ENCODE data around the gene SAV1.

SAV1 gene

GRCh38 chr14:50647753-50648152 lies 20.4 kb downstream of the SAV1 start:
- Histone ChIP-seq H3K9ac (ENCODE audit: low read depth, low read length) (no peak overlapping the region), H3K36me3 (ENCODE audit: insufficient read depth, low read length) (no peaks in the 10 kb centered on the region; the same call in 1 of the 2 replicates), H3K9me3 (ENCODE audit: insufficient read depth, low read length, severe bottlenecking) (no peaks in the 10 kb centered on the region), H2AFZ (ENCODE audit: low read depth, low read length) (no peak overlapping the region), H3K27me3 (ENCODE audit: insufficient read depth, low read length, poor library complexity) (no peaks in the 10 kb centered on the region), H3K4me3 (ENCODE audit: low read depth in 1 of 2, low read length in 2 of 2) (no peak overlapping the region), H3K79me2 (ENCODE audit: insufficient read depth, low read length) (peaks cover 3% of the 10 kb centered on the region; the same call in 1 of the 2 replicates), H3K27ac (ENCODE audit: low read length) (no peak overlapping the region), H4K20me1 (ENCODE audit: insufficient read depth, low read length) (no peaks in the 10 kb centered on the region), H3K4me2 (ENCODE audit: insufficient read depth, low read length) (no peak overlapping the region), H3K4me1 (ENCODE audit: insufficient read depth, low read length) (no peaks in the 10 kb centered on the region)
- DNase-seq (no peak), ATAC-seq (ENCODE audit: insufficient read depth, low read depth) (no peak)
- TF ChIP-seq, protein P1, sequence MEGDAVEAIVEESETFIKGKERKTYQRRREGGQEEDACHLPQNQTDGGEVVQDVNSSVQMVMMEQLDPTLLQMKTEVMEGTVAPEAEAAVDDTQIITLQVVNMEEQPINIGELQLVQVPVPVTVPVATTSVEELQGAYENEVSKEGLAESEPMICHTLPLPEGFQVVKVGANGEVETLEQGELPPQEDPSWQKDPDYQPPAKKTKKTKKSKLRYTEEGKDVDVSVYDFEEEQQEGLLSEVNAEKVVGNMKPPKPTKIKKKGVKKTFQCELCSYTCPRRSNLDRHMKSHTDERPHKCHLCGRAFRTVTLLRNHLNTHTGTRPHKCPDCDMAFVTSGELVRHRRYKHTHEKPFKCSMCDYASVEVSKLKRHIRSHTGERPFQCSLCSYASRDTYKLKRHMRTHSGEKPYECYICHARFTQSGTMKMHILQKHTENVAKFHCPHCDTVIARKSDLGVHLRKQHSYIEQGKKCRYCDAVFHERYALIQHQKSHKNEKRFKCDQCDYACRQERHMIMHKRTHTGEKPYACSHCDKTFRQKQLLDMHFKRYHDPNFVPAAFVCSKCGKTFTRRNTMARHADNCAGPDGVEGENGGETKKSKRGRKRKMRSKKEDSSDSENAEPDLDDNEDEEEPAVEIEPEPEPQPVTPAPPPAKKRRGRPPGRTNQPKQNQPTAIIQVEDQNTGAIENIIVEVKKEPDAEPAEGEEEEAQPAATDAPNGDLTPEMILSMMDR (IDR thresholded peaks at IDR 0.05; ENCODE audit: borderline replicate concordance, extremely low read depth, low read length, poor library complexity, severe bottlenecking) = no peak
- no peak for TF ChIP-seq EZH2 (IDR thresholded peaks at IDR 0.05; ENCODE audit: borderline replicate concordance, low read depth, low read length, severe bottlenecking)

GRCh38 chr14:50647282-50647681 lies 20.8 kb downstream of the SAV1 start:
- H3K4me1 ChIP-seq (ENCODE audit: insufficient read depth, low read length) = no peaks in the 10 kb centered on the region
- no peaks in the 10 kb centered on the region for H3K27me3 ChIP-seq (ENCODE audit: insufficient read depth, low read length, poor library complexity)
- DNase-seq (no peak), ATAC-seq (ENCODE audit: insufficient read depth, low read depth) (no peak)
- no peaks in the 10 kb centered on the region for H4K20me1 ChIP-seq (ENCODE audit: insufficient read depth, low read length)
- H2AFZ ChIP-seq (ENCODE audit: low read depth, low read length) = no peak overlapping the region
- no peak overlapping the region for H3K4me3 ChIP-seq (ENCODE audit: low read depth in 1 of 2, low read length in 2 of 2)
- H3K4me2 ChIP-seq (ENCODE audit: insufficient read depth, low read length) = no peak overlapping the region
- peaks cover 3% of the 10 kb centered on the region; the same call in 1 of the 2 replicates for H3K79me2 ChIP-seq (ENCODE audit: insufficient read depth, low read length)
- H3K27ac ChIP-seq (ENCODE audit: low read length) = no peak overlapping the region
- H3K36me3 ChIP-seq (ENCODE audit: insufficient read depth, low read length) = no peaks in the 10 kb centered on the region; the same call in 1 of the 2 replicates
- H3K9ac ChIP-seq (ENCODE audit: low read depth, low read length) = no peak overlapping the region
- no peaks in the 10 kb centered on the region for H3K9me3 ChIP-seq (ENCODE audit: insufficient read depth, low read length, severe bottlenecking)
- no peak for TF ChIP-seq EZH2 (IDR thresholded peaks at IDR 0.05; ENCODE audit: borderline replicate concordance, low read depth, low read length, severe bottlenecking)

GRCh38 chr14:50635141-50635540 lies 33.0 kb downstream of the SAV1 start:
- Histone ChIP-seq H3K4me3 (ENCODE audit: low read depth in 1 of 2, low read length in 2 of 2) (no peak overlapping the region), H3K9me3 (ENCODE audit: insufficient read depth, low read length, severe bottlenecking) (no peaks in the 10 kb centered on the region), H2AFZ (ENCODE audit: low read depth, low read length) (no peak overlapping the region), H3K9ac (ENCODE audit: low read depth, low read length) (no peak overlapping the region), H3K4me1 (ENCODE audit: insufficient read depth, low read length) (no peaks in the 10 kb centered on the region), H3K27ac (ENCODE audit: low read length) (no peak overlapping the region), H4K20me1 (ENCODE audit: insufficient read depth, low read length) (no peaks in the 10 kb centered on the region), H3K79me2 (ENCODE audit: insufficient read depth, low read length) (no peaks in the 10 kb centered on the region), H3K4me2 (ENCODE audit: insufficient read depth, low read length) (no peak overlapping the region), H3K36me3 (ENCODE audit: insufficient read depth, low read length) (peaks cover 16% of the 10 kb centered on the region; the same call in 1 of the 2 replicates), H3K27me3 (ENCODE audit: insufficient read depth, low read length, poor library complexity) (no peaks in the 10 kb centered on the region)
- DNase-seq (no peak), ATAC-seq (ENCODE audit: insufficient read depth, low read depth) (no peak)
- TF ChIP-seq, protein P1 (IDR thresholded peaks at IDR 0.05; ENCODE audit: borderline replicate concordance, extremely low read depth, low read length, poor library complexity, severe bottlenecking) = no peak
- no peak for TF ChIP-seq EZH2 (IDR thresholded peaks at IDR 0.05; ENCODE audit: borderline replicate concordance, low read depth, low read length, severe bottlenecking)

- DNase-seq = no peak
- Histone ChIP-seq H3K4me3 (ENCODE audit: low read depth in 1 of 2, low read length in 2 of 2) (no peak overlapping the region), H3K36me3 (ENCODE audit: insufficient read depth, low read length) (peaks cover 10% of the 10 kb centered on the region; the same call in 1 of the 2 replicates), H4K20me1 (ENCODE audit: insufficient read depth, low read length) (no peaks in the 10 kb centered on the region), H3K4me1 (ENCODE audit: insufficient read depth, low read length) (no peaks in the 10 kb centered on the region), H3K9me3 (ENCODE audit: insufficient read depth, low read length, severe bottlenecking) (no peaks in the 10 kb centered on the region), H2AFZ (ENCODE audit: low read depth, low read length) (no peak overlapping the region), H3K4me2 (ENCODE audit: insufficient read depth, low read length) (no peak overlapping the region), H3K9ac (ENCODE audit: low read depth, low read length) (no peak overlapping the region), H3K27ac (ENCODE audit: low read length) (no peak overlapping the region), H3K27me3 (ENCODE audit: insufficient read depth, low read length, poor library complexity) (no peaks in the 10 kb centered on the region), H3K79me2 (ENCODE audit: insufficient read depth, low read length) (no peaks in the 10 kb centered on the region)
- TF ChIP-seq, protein P1 (IDR thresholded peaks at IDR 0.05; ENCODE audit: borderline replicate concordance, extremely low read depth, low read length, poor library complexity, severe bottlenecking) = no peak
- TF ChIP-seq EZH2 (IDR thresholded peaks at IDR 0.05; ENCODE audit: borderline replicate concordance, low read depth, low read length, severe bottlenecking) = no peak
- no peak for ATAC-seq (ENCODE audit: insufficient read depth, low read depth)
These were observed 34.2 kb downstream of the SAV1 start for GRCh38 chr14:50633954-50634353.

All from DND-41 (cell line).